Thoracic aorta (tissue), 2 donors: ENCODE measurements around the gene PRM3. TPM values are rescaled to one million over a fixed set of nuclear protein-coding genes. Genes with fewer than 3 reads are reported as not detected.
A peak's percentile ranks its signal among the peaks of the same experiment; 100 is the strongest.

Experiments used
- ATAC-seq: fragments of 150-250 bp; one replicate; pipeline ENCODE4 v1.8.0; 2017; ENCODE audit warnings: low read depth; ENCODE audit not compliant: insufficient number of reproducible peaks, low FRiP score
- DNase-seq: peaks from one replicate; pipeline ENCODE4 v3.0.0-alpha.2; 2020; ENCODE audit warnings: low spot score
- H3K27ac ChIP-seq, 2 donors: fragments of 200-600 bp; sonication (generic); 1 replicate in 1 of 2; 2 replicates in 1 of 2; pipeline ENCODE4 v1.5.1; 2016; ENCODE audit warnings: mild to moderate bottlenecking in 2 of 2, moderate library complexity in 2 of 2
- H3K27me3 ChIP-seq: fragments of 200-600 bp; sonication (generic); replicated peaks from 2 replicates; pipeline ENCODE4 v1.6.0; 2016; ENCODE audit warnings: mild to moderate bottlenecking; ENCODE audit not compliant: insufficient read depth
- H3K36me3 ChIP-seq: fragments of 200-600 bp; sonication (generic); one replicate; pipeline ENCODE4 v1.5.1; 2016
- H3K4me1 ChIP-seq, 2 donors: fragments of 200-600 bp; sonication (generic); 1 replicate in 1 of 2; 2 replicates in 1 of 2; pipeline versions ENCODE4 v1.5.1 to v1.6.0; 2016; ENCODE audit warnings: low read depth in 2 of 2, mild to moderate bottlenecking in 1 of 2; ENCODE audit not compliant: control insufficient read depth in 1 of 2
- H3K4me3 ChIP-seq: fragments of 200-600 bp; sonication (generic); 2 replicates; pipeline ENCODE4 v1.5.1; 2016; ENCODE audit warnings: mild to moderate bottlenecking
- H3K9me3 ChIP-seq: fragments of 200-600 bp; sonication (generic); 2 replicates; pipeline ENCODE4 v1.5.1; 2016
- CTCF ChIP-seq: fragments of 200-600 bp; sonication (generic); IDR thresholded peaks from one replicate; pipeline ENCODE4 v1.5.1; 2019; ENCODE audit warnings: antibody characterized with exemption
- total RNA-seq, 2 donors: library from RNA; depleted of rRNA; stranded (reverse); fragments of >200 nt; gene quantifications; one replicate each; pipeline versions ENCODE4 v1.1.0 to v1.2.3, GENCODE V29; 2016

The PRM3 gene
- total RNA-seq, 2 donors from 2014 or later: not detected

- no peak for TF ChIP-seq CTCF
- H3K4me3 ChIP-seq: no peak overlapping the region
- DNase-seq (no peak), ATAC-seq (no peak)
- H3K27ac ChIP-seq: no peak overlapping the region
- no peaks in the 10 kb centered on the region for H3K36me3 ChIP-seq
- no peaks in the 10 kb centered on the region for H3K9me3 ChIP-seq
- H3K4me1 ChIP-seq: peaks cover 5 to 11% of the 10 kb centered on the region in 2 donors
- H3K27me3 ChIP-seq: no peaks in the 10 kb centered on the region
Measured at GRCh38 chr16:11234884-11235702, 38.3 kb downstream of the PRM3 start.

GRCh38 chr16:11233727-11234376 lies 39.6 kb downstream of the PRM3 start:
- Histone ChIP-seq H3K27me3 (no peaks in the 10 kb centered on the region), H3K9me3 (no peaks in the 10 kb centered on the region), H3K36me3 (no peaks in the 10 kb centered on the region), H3K4me1 (peaks cover 5 to 11% of the 10 kb centered on the region in 2 donors), H3K27ac (no peak overlapping the region), H3K4me3 (no peak overlapping the region)
- ATAC-seq (no peak), DNase-seq (no peak)
- TF ChIP-seq CTCF: no peak

GRCh38 chr16:11232852-11233726 lies 40.3 kb downstream of the PRM3 start:
- Histone ChIP-seq H3K36me3 (no peaks in the 10 kb centered on the region), H3K27me3 (no peaks in the 10 kb centered on the region), H3K27ac (no peak overlapping the region), H3K4me1 (peaks cover 5 to 11% of the 10 kb centered on the region in 2 donors), H3K4me3 (peak overlapping the region; percentile 56), H3K9me3 (no peaks in the 10 kb centered on the region)
- ATAC-seq (no peak), DNase-seq (no peak)
- TF ChIP-seq CTCF: no peak

- DNase-seq: no peak
- Histone ChIP-seq H3K27ac (no peak overlapping the region), H3K36me3 (no peaks in the 10 kb centered on the region), H3K4me3 (no peak overlapping the region), H3K27me3 (no peaks in the 10 kb centered on the region), H3K9me3 (no peaks in the 10 kb centered on the region), H3K4me1 (peaks cover 5 to 11% of the 10 kb centered on the region in 2 donors)
- ATAC-seq: no peak
- TF ChIP-seq CTCF: no peak
Measured at GRCh38 chr16:11232302-11232851, 41.1 kb downstream of the PRM3 start.
